Ramos (cell line): ENCODE measurements around the gene FBXO38.

ENCODE experiments used
- in situ Hi-C: fragments of 300-500 bp; cut with MboI; formaldehyde crosslinking; loops from one replicate; pipeline ENCODE4 v1.14.3; 2022; ENCODE audit warnings: low sequenced_read_pairs; ENCODE audit not compliant: unreplicated experiment

Gene FBXO38

GRCh38 chr5:148465381-148466235, 81.8 kb downstream of the FBXO38 start:
- in situ Hi-C loops, result loop anchor here (25.0 kb wide), 1 partner anchor 278 kb away; no protein-coding TSS in a partner anchor

- in situ Hi-C loops, result loop anchor here (25.0 kb wide), 1 partner anchor 279 kb away; no protein-coding TSS in a partner anchor
Measured at GRCh38 chr5:148466236-148466580, 82.5 kb downstream of the FBXO38 start.

- in situ Hi-C loops, result loop anchor here (25.0 kb wide), 1 partner anchor 281 kb away; no protein-coding TSS in a partner anchor
Measured at GRCh38 chr5:148467958-148468357, 84.2 kb downstream of the FBXO38 start.

GRCh38 chr5:148468746-148469145, 85.0 kb downstream of the FBXO38 start:
- in situ Hi-C loops, result loop anchor here (25.0 kb wide), 1 partner anchor 281 kb away; no protein-coding TSS in a partner anchor

DNA sequence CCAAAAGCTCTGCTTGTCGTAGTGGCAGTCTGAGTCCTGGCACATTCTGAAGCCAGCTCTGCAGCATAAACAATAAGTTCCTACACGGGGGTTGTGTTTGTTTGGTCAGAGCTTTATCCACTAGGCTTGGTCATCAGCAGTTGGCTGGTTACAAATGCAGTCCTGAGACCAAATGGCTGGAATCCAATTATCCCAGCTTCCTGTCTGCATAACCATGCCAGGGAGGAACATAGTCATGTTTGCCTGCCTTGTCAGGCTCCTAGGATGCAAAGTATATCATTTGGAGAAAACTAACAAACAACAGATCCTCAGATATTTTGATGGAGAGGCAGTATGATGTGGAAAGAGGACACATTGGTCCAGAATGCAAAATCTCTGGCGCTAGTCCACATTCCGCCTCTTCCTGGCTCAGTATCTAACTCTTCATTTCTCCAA, 85.8 kb downstream of the FBXO38 start:
- in situ Hi-C loops, result loop anchor here (25.0 kb wide), 1 partner anchor 282 kb away; no protein-coding TSS in a partner anchor

- in situ Hi-C loops, result loop anchor here (25.0 kb wide), 1 partner anchor 284 kb away; no protein-coding TSS in a partner anchor
Measured at GRCh38 chr5:148471379-148471778, 87.6 kb downstream of the FBXO38 start.

- in situ Hi-C loops, result loop anchor here (25.0 kb wide), 1 partner anchor 287 kb away; no protein-coding TSS in a partner anchor
Measured at GRCh38 chr5:148474025-148474511, 90.3 kb downstream of the FBXO38 start.

GRCh38 chr5:148476302-148476701, 92.5 kb downstream of the FBXO38 start:
- in situ Hi-C loops, result no loop called here

- in situ Hi-C loops, result no loop called here
Measured at GRCh38 chr5:148477429-148477828, 93.7 kb downstream of the FBXO38 start.

GRCh38 chr5:148482196-148482595, 98.4 kb downstream of the FBXO38 start:
- in situ Hi-C loops, result no loop called here

- in situ Hi-C loops, result no loop called here
Measured at GRCh38 chr5:148482697-148483462, 99.1 kb downstream of the FBXO38 start.

DNA sequence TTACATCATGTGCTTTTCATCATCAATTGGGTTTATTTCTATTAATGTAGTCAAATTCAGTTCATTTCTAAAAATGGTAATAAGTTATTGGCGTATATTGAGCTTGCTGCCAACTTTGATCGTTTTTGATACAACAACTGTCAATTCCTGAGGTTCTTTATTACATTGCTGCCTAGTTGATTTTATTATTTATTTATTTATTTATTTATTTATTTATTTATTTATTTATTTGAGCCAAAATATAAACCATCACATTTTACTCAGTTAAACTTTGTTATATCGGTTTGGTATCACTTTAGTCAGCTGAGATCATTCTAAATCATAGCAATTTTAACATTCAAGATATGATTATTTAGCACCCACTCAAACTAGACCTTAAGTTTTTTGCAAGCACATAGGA, 100.0 kb downstream of the FBXO38 start:
- in situ Hi-C loops, result no loop called here

GRCh38 chr5:148484651-148485050, 100.9 kb downstream of the FBXO38 start:
- in situ Hi-C loops, result no loop called here

DNA sequence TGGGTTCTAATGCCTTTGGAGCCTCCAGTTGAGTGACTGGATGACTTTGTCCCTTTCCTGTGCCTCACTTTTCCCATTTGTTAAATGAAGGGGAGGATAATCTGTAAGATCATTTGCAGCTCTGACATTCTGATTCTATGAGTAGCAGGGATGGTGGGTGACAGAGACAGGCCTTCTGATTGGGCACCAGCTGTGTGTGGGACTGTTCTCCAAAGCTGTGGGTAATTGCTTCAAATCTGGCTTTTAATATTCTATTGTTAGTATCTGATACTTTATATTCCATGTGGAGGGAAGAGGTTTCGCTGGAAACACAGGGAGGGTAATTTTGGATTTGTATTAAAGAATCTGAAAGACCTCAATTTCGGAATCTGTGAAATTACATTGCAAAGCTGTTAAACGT, 102.7 kb downstream of the FBXO38 start:
- in situ Hi-C loops, result no loop called here

- in situ Hi-C loops, result no loop called here
Measured at GRCh38 chr5:148488757-148489156, 105.0 kb downstream of the FBXO38 start.

DNA sequence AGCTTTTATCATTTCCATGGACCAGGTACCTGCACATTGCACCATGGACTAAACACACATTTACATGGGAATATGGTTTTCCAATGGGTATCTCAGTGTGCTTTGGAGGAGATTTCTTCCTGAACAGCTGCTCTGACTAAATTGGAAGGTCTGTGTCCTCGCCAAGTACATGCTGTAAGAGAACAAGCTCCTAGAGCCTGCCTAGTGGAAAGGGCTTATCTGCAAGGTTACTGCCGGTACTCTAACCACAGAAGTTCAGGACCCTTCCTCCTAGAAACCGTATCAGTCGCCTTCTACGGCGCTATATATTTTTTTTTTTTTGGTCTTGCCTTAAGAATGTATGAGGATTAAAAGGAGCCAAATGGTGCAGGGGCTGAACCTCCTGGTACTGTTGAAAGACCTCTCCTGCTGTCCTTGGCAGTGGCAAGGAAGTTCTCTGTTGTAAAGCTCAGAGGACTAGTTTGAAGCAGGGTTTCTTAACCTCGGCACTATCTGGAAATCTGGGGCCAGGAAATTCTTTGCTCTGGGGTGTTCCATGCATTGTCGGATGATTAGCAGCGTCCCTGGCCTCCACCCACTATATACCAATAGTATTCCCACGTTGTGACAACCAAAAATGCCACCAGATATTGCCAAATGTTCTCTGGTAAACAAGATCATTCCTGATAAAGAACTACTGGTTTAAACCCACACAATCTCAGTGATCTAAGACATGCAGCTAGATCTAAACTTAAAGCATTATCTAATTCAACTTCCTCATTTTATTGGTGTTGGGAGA, 107.4 kb downstream of the FBXO38 start:
- in situ Hi-C loops, result no loop called here

DNA sequence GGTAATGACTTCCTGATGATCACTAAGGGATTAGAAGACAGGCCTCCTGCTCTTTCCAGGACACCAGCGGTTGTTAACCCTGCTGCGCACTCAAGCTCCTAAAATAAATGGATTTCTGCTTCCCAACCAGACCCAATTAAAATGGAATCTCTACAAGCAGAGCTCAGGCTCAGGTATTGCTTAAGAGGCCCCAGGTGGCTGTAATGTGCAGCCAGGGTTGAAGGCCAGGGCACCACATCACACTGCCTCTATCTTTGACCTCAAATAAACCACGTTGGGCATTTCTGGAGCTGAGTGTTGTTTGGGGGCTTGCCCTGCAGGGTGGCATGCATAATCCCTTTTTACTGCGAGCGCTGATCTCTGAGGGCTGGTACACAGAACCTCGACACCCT, 108.0 kb downstream of the FBXO38 start:
- in situ Hi-C loops, result no loop called here

- in situ Hi-C loops, result no loop called here
Measured at GRCh38 chr5:148492351-148492750, 108.6 kb downstream of the FBXO38 start.
